ENCODE data around the gene OTOP2. TPM values are rescaled to one million over a fixed set of nuclear protein-coding genes. Genes with fewer than 3 reads are reported as not detected.
A peak's percentile ranks its signal among the peaks of the same experiment; 100 is the strongest.

Gene OTOP2, protein sequence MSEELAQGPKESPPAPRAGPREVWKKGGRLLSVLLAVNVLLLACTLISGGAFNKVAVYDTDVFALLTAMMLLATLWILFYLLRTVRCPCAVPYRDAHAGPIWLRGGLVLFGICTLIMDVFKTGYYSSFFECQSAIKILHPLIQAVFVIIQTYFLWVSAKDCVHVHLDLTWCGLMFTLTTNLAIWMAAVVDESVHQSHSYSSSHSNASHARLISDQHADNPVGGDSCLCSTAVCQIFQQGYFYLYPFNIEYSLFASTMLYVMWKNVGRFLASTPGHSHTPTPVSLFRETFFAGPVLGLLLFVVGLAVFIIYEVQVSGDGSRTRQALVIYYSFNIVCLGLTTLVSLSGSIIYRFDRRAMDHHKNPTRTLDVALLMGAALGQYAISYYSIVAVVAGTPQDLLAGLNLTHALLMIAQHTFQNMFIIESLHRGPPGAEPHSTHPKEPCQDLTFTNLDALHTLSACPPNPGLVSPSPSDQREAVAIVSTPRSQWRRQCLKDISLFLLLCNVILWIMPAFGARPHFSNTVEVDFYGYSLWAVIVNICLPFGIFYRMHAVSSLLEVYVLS
- total RNA-seq: not detected

GRCh38 chr17:74924250-74924948 lies at the start of gene OTOP2:
OTOP2 (plus strand) TSS chr17:74924273; CDS start chr17:74924633, 360 bp downstream.
- Histone ChIP-seq H3K36me3 (no peaks in the 10 kb centered on the region), H3K9me3 (no peaks in the 10 kb centered on the region), H3K27ac (replicated peaks in 1 of 4) (no peak within 1 kb of the TSS), H3K4me1 (peaks cover 21 to 38% (median 27%) of the 10 kb centered on the region in 4 donors), H3K27me3 (peaks cover 7 to 100% (median 38%) of the 10 kb centered on the region in 4 donors), H3K4me3 (peak within 1 kb of the TSS; percentile 38 to 53 (median 42))
- intact Hi-C loops (cut with DNase I): loop anchor here (5.0 kb wide), 1 partner anchor 33 kb away; no protein-coding TSS in a partner anchor
- DNase-seq (ENCODE audit: extremely low spot score): no peak
- TF ChIP-seq POLR2AphosphoS5 (IDR thresholded peaks at IDR 0.05) (no peak), EP300 (IDR thresholded peaks at IDR 0.05) (no peak), POLR2A (IDR thresholded peaks at IDR 0.05; ENCODE audit: low read depth) (no peak)
- TF ChIP-seq, protein P1, sequence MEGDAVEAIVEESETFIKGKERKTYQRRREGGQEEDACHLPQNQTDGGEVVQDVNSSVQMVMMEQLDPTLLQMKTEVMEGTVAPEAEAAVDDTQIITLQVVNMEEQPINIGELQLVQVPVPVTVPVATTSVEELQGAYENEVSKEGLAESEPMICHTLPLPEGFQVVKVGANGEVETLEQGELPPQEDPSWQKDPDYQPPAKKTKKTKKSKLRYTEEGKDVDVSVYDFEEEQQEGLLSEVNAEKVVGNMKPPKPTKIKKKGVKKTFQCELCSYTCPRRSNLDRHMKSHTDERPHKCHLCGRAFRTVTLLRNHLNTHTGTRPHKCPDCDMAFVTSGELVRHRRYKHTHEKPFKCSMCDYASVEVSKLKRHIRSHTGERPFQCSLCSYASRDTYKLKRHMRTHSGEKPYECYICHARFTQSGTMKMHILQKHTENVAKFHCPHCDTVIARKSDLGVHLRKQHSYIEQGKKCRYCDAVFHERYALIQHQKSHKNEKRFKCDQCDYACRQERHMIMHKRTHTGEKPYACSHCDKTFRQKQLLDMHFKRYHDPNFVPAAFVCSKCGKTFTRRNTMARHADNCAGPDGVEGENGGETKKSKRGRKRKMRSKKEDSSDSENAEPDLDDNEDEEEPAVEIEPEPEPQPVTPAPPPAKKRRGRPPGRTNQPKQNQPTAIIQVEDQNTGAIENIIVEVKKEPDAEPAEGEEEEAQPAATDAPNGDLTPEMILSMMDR (IDR thresholded peaks at IDR 0.05): no peak
- 3% methylated on average over 7 of the region's 54 CpGs for WGBS

DNA sequence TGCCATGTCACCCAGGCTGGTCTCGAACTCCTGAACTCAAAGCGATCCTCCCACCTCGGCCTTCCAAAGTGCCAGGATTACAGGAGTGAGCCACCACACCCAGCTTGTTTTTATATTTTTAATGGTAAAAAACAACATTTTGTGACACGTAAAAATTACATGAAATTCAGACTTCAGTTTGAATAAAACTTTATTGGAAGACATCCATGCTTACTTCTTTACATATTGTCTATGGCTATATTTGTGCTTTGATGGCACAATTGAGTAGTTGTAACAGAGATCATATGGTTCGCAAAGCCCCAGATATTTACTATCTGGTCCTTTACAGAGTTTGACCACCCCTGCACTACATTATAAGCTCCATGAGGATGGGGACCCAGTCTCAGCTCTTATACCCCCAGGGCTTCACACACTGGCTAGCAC lies 49.4 kb upstream of the OTOP2 start:
- no peak for DNase-seq (ENCODE audit: extremely low spot score)
- Histone ChIP-seq H3K4me3 (no peak overlapping the region), H3K36me3 (no peaks in the 10 kb centered on the region), H3K27ac (replicated peaks in 1 of 4) (no peak overlapping the region), H3K9me3 (no peaks in the 10 kb centered on the region), H3K27me3 (peaks cover 0 to 20% (median 0%) of the 10 kb centered on the region in 4 donors), H3K4me1 (peaks cover 22 to 34% (median 25%) of the 10 kb centered on the region in 4 donors)
- intact Hi-C loops (cut with DNase I): loop anchor here (10.0 kb wide), 1 partner anchor 420 kb away; no protein-coding TSS in a partner anchor
- TF ChIP-seq EP300 (IDR thresholded peaks at IDR 0.05) (no peak), POLR2AphosphoS5 (IDR thresholded peaks at IDR 0.05) (no peak), POLR2A (IDR thresholded peaks at IDR 0.05; ENCODE audit: low read depth) (no peak)
- TF ChIP-seq, protein P1 (IDR thresholded peaks at IDR 0.05): no peak
- WGBS: 98% methylated on average over 5 of the region's 5 CpGs

- 30% methylated on average over 5 of the region's 5 CpGs for whole genome bisulfite sequencing
- Histone ChIP-seq H3K36me3 (no peaks in the 10 kb centered on the region), H3K4me1 (peaks cover 22 to 34% (median 25%) of the 10 kb centered on the region in 4 donors), H3K27ac (replicated peaks in 1 of 4) (no peak overlapping the region), H3K9me3 (no peaks in the 10 kb centered on the region), H3K27me3 (peaks cover 0 to 21% (median 0%) of the 10 kb centered on the region in 4 donors), H3K4me3 (no peak overlapping the region)
- TF ChIP-seq, protein P1 (IDR thresholded peaks at IDR 0.05): no peak
- no peak for TF ChIP-seq POLR2A (IDR thresholded peaks at IDR 0.05; ENCODE audit: low read depth)
- no peak for TF ChIP-seq EP300 (IDR thresholded peaks at IDR 0.05)
- TF ChIP-seq POLR2AphosphoS5 (IDR thresholded peaks at IDR 0.05): no peak
- intact Hi-C loops (cut with DNase I): loop anchor here (10.0 kb wide), 1 partner anchor 421 kb away; no protein-coding TSS in a partner anchor
- no peak for DNase-seq (ENCODE audit: extremely low spot score)
Measured at GRCh38 chr17:74875155-74875976, 48.7 kb upstream of the OTOP2 start.

DNA sequence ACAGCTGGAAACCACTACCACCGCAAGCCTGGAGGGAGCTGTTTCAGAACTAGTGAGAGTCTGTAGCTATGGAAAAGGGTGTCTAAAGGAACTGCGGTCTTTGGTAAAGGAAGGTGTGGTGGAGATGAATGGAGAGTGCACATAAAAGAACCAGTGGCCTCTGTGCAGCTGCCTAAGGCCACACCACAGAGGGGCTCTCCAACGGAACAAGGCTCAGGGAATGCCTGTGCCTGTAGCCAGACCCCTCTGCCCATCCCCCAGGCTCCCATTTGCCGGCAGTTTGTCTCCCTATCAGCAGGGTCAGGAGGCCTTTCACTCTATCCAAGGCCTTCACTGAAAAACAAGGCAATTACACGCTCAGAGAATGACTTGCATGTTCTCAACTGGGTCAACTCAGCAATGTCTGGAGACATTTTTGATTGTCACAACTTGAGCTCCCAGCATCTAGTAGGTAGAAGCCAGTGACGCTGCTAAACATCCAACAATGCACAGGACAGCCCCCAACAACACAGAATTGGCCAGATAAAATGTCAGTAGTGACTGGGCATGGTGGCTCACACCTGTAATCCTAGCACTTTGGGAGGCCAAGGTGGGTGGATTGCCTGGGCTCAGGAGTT lies 48.0 kb upstream of the OTOP2 start:
- Histone ChIP-seq H3K4me1 (peaks cover 22 to 31% (median 25%) of the 10 kb centered on the region in 4 donors), H3K9me3 (no peaks in the 10 kb centered on the region), H3K4me3 (no peak overlapping the region), H3K27me3 (peaks cover 0 to 29% (median 0%) of the 10 kb centered on the region in 4 donors), H3K36me3 (no peaks in the 10 kb centered on the region), H3K27ac (replicated peaks in 1 of 4) (no peak overlapping the region)
- WGBS: 42% methylated on average over 6 of the region's 6 CpGs
- DNase-seq (ENCODE audit: extremely low spot score): no peak
- no peak for TF ChIP-seq POLR2AphosphoS5 (IDR thresholded peaks at IDR 0.05)
- TF ChIP-seq EP300 (IDR thresholded peaks at IDR 0.05): no peak
- TF ChIP-seq, protein P1 (IDR thresholded peaks at IDR 0.05): no peak
- TF ChIP-seq POLR2A (IDR thresholded peaks at IDR 0.05; ENCODE audit: low read depth): no peak
- intact Hi-C loops (cut with DNase I): loop anchor here (10.0 kb wide), 1 partner anchor 421 kb away; no protein-coding TSS in a partner anchor

Data from esophagus muscularis mucosa (tissue), 4 donors.